SK-N-SH treated with all-trans-retinoic acid at 6 μM for 48 hours (cell line): Measurements from ENCODE around the gene MYOCOS.

Experiments used
- GLIS3 ChIP-seq: fragments of 250-450 bp; sonication (Bioruptor Pico); IDR thresholded peaks from 2 replicates; pipeline ENCODE4 v1.5.0; 2020; ENCODE audit warnings: mild to moderate bottlenecking, moderate library complexity
- ZNF565 ChIP-seq: fragments of 450-650 bp; formaldehyde crosslinking; conservative IDR thresholded peaks from 2 replicates; pipeline ENCODE4 v1.5.0; 2020; ENCODE audit warnings: low read depth, mild to moderate bottlenecking, moderate library complexity
- ZNF8 ChIP-seq: fragments of 450-650 bp; formaldehyde crosslinking; IDR thresholded peaks from 2 replicates; pipeline ENCODE4 v1.5.0; 2020; ENCODE audit warnings: mild to moderate bottlenecking, moderate library complexity
- TF ChIP-seq, protein P1 (sequence below): fragments of 250-450 bp; sonication (Bioruptor Pico); IDR thresholded peaks from 2 replicates; pipeline ENCODE4 v1.5.1; 2020; ENCODE audit warnings: low read depth, mild to moderate bottlenecking, moderate library complexity
- TF ChIP-seq, protein P2 (sequence below): fragments of 250-450 bp; sonication (Bioruptor Pico); IDR thresholded peaks from 2 replicates; pipeline ENCODE4 v1.8.0; 2021; ENCODE audit warnings: low read depth, mild to moderate bottlenecking, moderate library complexity, borderline replicate concordance

DNA sequence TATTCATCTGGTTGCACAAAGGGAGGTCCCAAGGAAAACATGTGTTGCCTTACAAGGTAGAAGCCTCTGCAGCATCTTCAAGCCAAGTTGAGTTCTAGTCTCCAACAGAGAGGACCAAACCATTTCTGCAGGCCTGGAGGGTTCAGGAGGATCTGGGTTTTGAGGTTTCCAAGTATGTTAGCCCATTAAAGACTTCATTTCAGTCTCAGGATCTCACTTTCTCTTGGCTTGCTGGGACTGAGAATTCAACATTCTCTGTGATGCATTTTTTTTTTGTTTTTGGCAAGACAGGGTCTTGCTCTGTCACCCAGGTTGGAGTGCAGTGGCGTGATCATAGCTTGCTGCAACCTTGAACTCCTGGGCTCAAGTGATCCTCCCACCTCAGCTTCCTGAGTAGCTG lies 8.8 kb upstream of the MYOCOS start:
- TF ChIP-seq ZNF8 (CRISPR knock-in tag) = no peak
- TF ChIP-seq GLIS3 (CRISPR knock-in tag) = no peak
- no peak for TF ChIP-seq ZNF565 (CRISPR knock-in tag)
- TF ChIP-seq, protein P1, sequence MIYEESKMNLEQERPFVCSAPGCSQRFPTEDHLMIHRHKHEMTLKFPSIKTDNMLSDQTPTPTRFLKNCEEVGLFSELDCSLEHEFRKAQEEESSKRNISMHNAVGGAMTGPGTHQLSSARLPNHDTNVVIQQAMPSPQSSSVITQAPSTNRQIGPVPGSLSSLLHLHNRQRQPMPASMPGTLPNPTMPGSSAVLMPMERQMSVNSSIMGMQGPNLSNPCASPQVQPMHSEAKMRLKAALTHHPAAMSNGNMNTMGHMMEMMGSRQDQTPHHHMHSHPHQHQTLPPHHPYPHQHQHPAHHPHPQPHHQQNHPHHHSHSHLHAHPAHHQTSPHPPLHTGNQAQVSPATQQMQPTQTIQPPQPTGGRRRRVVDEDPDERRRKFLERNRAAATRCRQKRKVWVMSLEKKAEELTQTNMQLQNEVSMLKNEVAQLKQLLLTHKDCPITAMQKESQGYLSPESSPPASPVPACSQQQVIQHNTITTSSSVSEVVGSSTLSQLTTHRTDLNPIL = no peak
- TF ChIP-seq, protein P2, sequence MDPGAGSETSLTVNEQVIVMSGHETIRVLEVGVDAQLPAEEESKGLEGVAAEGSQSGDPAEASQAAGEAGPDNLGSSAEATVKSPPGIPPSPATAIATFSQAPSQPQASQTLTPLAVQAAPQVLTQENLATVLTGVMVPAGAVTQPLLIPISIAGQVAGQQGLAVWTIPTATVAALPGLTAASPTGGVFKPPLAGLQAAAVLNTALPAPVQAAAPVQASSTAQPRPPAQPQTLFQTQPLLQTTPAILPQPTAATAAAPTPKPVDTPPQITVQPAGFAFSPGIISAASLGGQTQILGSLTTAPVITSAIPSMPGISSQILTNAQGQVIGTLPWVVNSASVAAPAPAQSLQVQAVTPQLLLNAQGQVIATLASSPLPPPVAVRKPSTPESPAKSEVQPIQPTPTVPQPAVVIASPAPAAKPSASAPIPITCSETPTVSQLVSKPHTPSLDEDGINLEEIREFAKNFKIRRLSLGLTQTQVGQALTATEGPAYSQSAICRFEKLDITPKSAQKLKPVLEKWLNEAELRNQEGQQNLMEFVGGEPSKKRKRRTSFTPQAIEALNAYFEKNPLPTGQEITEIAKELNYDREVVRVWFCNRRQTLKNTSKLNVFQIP (CRISPR knock-in tag) = no peak
